CD4-positive, alpha-beta T cell (primary cell): Measurements from ENCODE around the gene ZNF768. TPM values are rescaled to one million over a fixed set of nuclear protein-coding genes. Genes with fewer than 3 reads are reported as not detected.

Source experiments
- ATAC-seq: fragments of 200-7000 bp; cut with Tn5 transposase; one replicate; pipeline ENCODE4 v1.10.0; 2022; ENCODE audit warnings: mild to moderate bottlenecking; ENCODE audit not compliant: poor library complexity
- CTCF ChIA-PET: fragments of 350-600 bp; sonication (Branson Sonifier 250); formaldehyde crosslinking; loops from one replicate; lab custom pipeline; 2021; ENCODE audit warnings: antibody characterized with exemption, inconsistent platforms; lab: Charles Lee
- POLR2A ChIA-PET: fragments of 350-600 bp; sonication (Branson Sonifier 250); formaldehyde crosslinking; loops from one replicate; lab custom pipeline; 2021; ENCODE audit warnings: antibody characterized with exemption, inconsistent platforms; lab: Charles Lee
- DNase-seq, 14 experiments: peaks; one replicate each; pipeline ENCODE4 v3.0.0-alpha.2; 2013 to 2020; ENCODE audit warnings: mixed read lengths in 2 of 14
- H3K27ac ChIP-seq, 2 donors: one replicate each; pipeline versions ENCODE4 v1.5.1 to v1.7.0; 2013; ENCODE audit warnings: low read length in 2 of 2, low read depth in 1 of 2, mild to moderate bottlenecking in 1 of 2
- H3K27me3 ChIP-seq, 2 experiments: 1 replicate in 1 of 2; 2 replicates in 1 of 2; pipeline versions ENCODE4 v1.6.1 to v1.7.0; 2013; ENCODE audit warnings: low read length in 2 of 2, control low read depth in 1 of 2, mild to moderate bottlenecking in 1 of 2, moderate library complexity in 1 of 2; ENCODE audit not compliant: insufficient read depth in 2 of 2, control insufficient read depth in 1 of 2
- H3K36me3 ChIP-seq: one replicate; pipeline ENCODE4 v1.6.1; 2013; ENCODE audit warnings: low read length, control low read depth; ENCODE audit not compliant: insufficient read depth
- H3K4me1 ChIP-seq: one replicate; pipeline ENCODE4 v1.6.1; 2013; ENCODE audit warnings: low read length, control low read depth; ENCODE audit not compliant: insufficient read depth
- H3K4me3 ChIP-seq: one replicate; pipeline ENCODE4 v1.5.1; 2013; ENCODE audit warnings: mild to moderate bottlenecking, low read length, moderate library complexity
- H3K9me3 ChIP-seq, 2 experiments: 1 replicate in 1 of 2; 2 replicates in 1 of 2; pipeline versions ENCODE4 v1.6.1 to v1.7.0; 2013; ENCODE audit warnings: low read length in 2 of 2, mild to moderate bottlenecking in 2 of 2, control low read depth in 1 of 2, moderate library complexity in 1 of 2; ENCODE audit not compliant: control insufficient read depth in 1 of 2, insufficient read depth in 1 of 2
- H3K27ac Mint-ChIP-seq: one replicate; pipeline ENCODE4 v1.8.0; 2020; ENCODE audit warnings: mixed read lengths
- H3K27me3 Mint-ChIP-seq: one replicate; pipeline ENCODE4 v1.8.0; 2021; ENCODE audit warnings: mixed read lengths
- H3K36me3 Mint-ChIP-seq: one replicate; pipeline ENCODE4 v1.8.0; 2021; ENCODE audit warnings: low read depth, mixed read lengths
- H3K4me1 Mint-ChIP-seq: one replicate; pipeline ENCODE4 v1.8.0; 2021; ENCODE audit warnings: low read depth, mixed read lengths
- H3K4me3 Mint-ChIP-seq: one replicate; pipeline ENCODE4 v1.8.0; 2020; ENCODE audit warnings: mild to moderate bottlenecking, mixed read lengths
- H3K9me3 Mint-ChIP-seq: one replicate; pipeline ENCODE4 v1.8.0; 2020; ENCODE audit warnings: mixed read lengths
- CTCF ChIP-seq: fragments of 200-600 bp; IDR thresholded peaks from one replicate; pipeline ENCODE4 v1.8.0; 2022; ENCODE audit warnings: antibody characterized with exemption, mild to moderate bottlenecking
- intact Hi-C, 2 experiments: fragments of 100-400 bp; cut with DNase I in 1 of 2; cut with micrococcal nuclease in 1 of 2; formaldehyde crosslinking; loops; one replicate each; pipeline versions ENCODE4 v1.15.1 to v1.9.0; 2023 to 2025; cut with DNase I, micrococcal nuclease
- total RNA-seq, 174 experiments: library from RNA in 2 of 174; stranded (reverse) in 2 of 174; gene quantifications; one replicate each; pipeline ENCODE4 v1.2.3 and lab custom pipeline; 2021 to 2026

Gene ZNF768
- total RNA-seq, 2 experiments from 2014 or later, result 3.9 to 4.1 TPM

- DNase-seq (no peak), ATAC-seq (no peak)
- ChIA-PET POLR2A (interaction anchor here (0.7 to 4.9 kb wide), 2 partner anchors 12 to 152 kb away, joined by 3 to 21 read pairs; partner anchors contain the start of gene ITGAL), CTCF (no interaction called here)
- peaks cover 91% of the 10 kb centered on the region for H3K36me3 ChIP-seq
- H3K4me1 ChIP-seq, result peaks cover 48% of the 10 kb centered on the region
- H3K9me3 ChIP-seq, result no peaks in the 10 kb centered on the region
- no peak overlapping the region for H3K27ac ChIP-seq
- no peaks in the 10 kb centered on the region for H3K27me3 Mint-ChIP-seq
- H3K36me3 Mint-ChIP-seq, result peaks cover 89% of the 10 kb centered on the region
- no peak for TF ChIP-seq CTCF
- peak overlapping the region; percentile 53 for H3K27ac Mint-ChIP-seq
- H3K4me3 ChIP-seq, result no peak overlapping the region
- no peaks in the 10 kb centered on the region for H3K9me3 Mint-ChIP-seq
- peaks cover 14% of the 10 kb centered on the region for H3K4me1 Mint-ChIP-seq
- H3K4me3 Mint-ChIP-seq, result no peak overlapping the region
- intact Hi-C loops, result loop anchor here in 1 of 2 experiments (5.0 kb wide), 1 partner anchor 32 kb away; no protein-coding TSS in a partner anchor
- no peaks in the 10 kb centered on the region for H3K27me3 ChIP-seq
Observed at GRCh38 chr16:30484887-30485286, 41.5 kb downstream of the ZNF768 start.

GRCh38 chr16:30482366-30482765, 44.0 kb downstream of the ZNF768 start:
- Mint-ChIP-seq H3K4me1 (peaks cover 24% of the 10 kb centered on the region), H3K27ac (peak overlapping the region; percentile 76), H3K36me3 (peaks cover 84% of the 10 kb centered on the region), H3K9me3 (no peaks in the 10 kb centered on the region), H3K27me3 (no peaks in the 10 kb centered on the region), H3K4me3 (no peak overlapping the region)
- Histone ChIP-seq H3K27me3 (no peaks in the 10 kb centered on the region), H3K4me3 (no peak overlapping the region), H3K27ac (no peak overlapping the region), H3K9me3 (no peaks in the 10 kb centered on the region), H3K36me3 (peaks cover 86% of the 10 kb centered on the region), H3K4me1 (peaks cover 62% of the 10 kb centered on the region)
- CTCF ChIA-PET, result interaction anchor here (3.7 kb wide), 1 partner anchor 33 kb away, joined by 12 read pairs; no protein-coding TSS in a partner anchor
- intact Hi-C loops, result loop anchor here (2.0 to 5.0 kb wide), 2 partner anchors 35 to 116 kb away; no protein-coding TSS in a partner anchor
- POLR2A ChIA-PET, result interaction anchor here (1.0 to 4.9 kb wide), 3 partner anchors 9 to 37 kb away, joined by 3 to 21 read pairs (median 4); partner anchors contain the start of gene ITGAL
- TF ChIP-seq CTCF, result no peak
- ATAC-seq, result peak; percentile 80
- peak in 3 of 14 experiments; percentile 21 to 38 (median 23) for DNase-seq

GRCh38 chr16:30481381-30481780, 45.0 kb downstream of the ZNF768 start:
- Mint-ChIP-seq H3K36me3 (peaks cover 86% of the 10 kb centered on the region), H3K4me1 (peaks cover 27% of the 10 kb centered on the region), H3K9me3 (no peaks in the 10 kb centered on the region), H3K27me3 (no peaks in the 10 kb centered on the region), H3K27ac (peak overlapping the region; percentile 76), H3K4me3 (no peak overlapping the region)
- Histone ChIP-seq H3K4me1 (peaks cover 68% of the 10 kb centered on the region), H3K36me3 (peaks cover 85% of the 10 kb centered on the region), H3K4me3 (no peak overlapping the region), H3K27me3 (no peaks in the 10 kb centered on the region), H3K27ac (no peak overlapping the region), H3K9me3 (no peaks in the 10 kb centered on the region)
- ATAC-seq (no peak), DNase-seq (no peak)
- TF ChIP-seq CTCF, result no peak
- intact Hi-C loops, result loop anchor here in 1 of 2 experiments (5.0 kb wide), 1 partner anchor 36 kb away; no protein-coding TSS in a partner anchor
- POLR2A ChIA-PET, result interaction anchor here (1.0 to 2.7 kb wide), 6 partner anchors 9 to 111 kb away, joined by 3 to 15 read pairs (median 4); partner anchors contain the start of genes DCTPP1, ITGAL, TBC1D10B and ZNF747
- CTCF ChIA-PET, result interaction anchor here (1.1 to 3.7 kb wide), 3 partner anchors 32 to 51 kb away, joined by 3 to 12 read pairs (median 5); partner anchors contain the start of gene DCTPP1
